GM15510 (cell line): ENCODE results near the gene ESR2.

ENCODE experiments used
- POLR2A ChIP-seq: IDR thresholded peaks from 3 replicates; pipeline ENCODE4 v1.6.1; 2011; ENCODE audit warnings: borderline replicate concordance; ENCODE audit not compliant: insufficient read length; ENCODE audit errors: extremely low read depth

Gene ESR2

DNA sequence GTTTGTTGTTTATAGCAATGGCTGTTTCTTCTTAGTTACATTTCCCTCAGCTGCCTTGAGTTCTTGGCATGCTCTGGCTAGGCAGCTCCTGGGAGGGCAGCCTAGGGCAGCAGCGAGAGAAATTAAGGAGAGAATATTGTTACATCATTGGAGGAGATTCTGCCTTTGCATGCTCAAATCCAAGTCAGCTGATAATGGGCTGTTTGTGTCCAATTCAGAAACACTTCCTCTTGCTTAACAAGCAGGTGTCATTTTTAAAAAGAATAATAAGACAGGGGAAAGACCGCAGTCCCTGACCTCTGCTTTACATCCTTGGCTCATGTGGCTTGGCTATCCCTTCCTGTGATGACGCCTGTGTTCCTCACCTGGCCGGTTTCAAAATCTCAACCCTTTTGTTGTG lies 76.9 kb downstream of the ESR2 start:
- TF ChIP-seq POLR2A, result no peak

DNA sequence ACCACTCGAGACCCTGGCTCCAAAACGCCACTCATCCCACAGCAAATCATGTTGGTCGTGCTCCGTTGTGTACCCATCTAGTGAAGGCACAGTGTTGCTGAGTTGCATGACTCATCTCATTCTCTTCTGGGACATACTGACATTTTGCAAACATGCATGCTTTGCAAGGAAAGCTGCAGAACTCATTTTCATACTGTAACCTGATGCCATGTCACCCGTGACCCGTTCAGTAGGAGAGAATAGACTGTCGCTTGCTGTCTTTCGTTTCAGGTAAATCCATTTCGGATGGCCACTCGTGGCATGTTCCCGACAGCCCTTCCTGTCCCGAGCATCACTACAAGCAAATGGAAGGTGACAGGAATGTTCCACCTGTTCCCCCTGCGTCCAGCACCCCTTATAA lies 78.2 kb downstream of the ESR2 start:
- TF ChIP-seq POLR2A, result no peak

DNA sequence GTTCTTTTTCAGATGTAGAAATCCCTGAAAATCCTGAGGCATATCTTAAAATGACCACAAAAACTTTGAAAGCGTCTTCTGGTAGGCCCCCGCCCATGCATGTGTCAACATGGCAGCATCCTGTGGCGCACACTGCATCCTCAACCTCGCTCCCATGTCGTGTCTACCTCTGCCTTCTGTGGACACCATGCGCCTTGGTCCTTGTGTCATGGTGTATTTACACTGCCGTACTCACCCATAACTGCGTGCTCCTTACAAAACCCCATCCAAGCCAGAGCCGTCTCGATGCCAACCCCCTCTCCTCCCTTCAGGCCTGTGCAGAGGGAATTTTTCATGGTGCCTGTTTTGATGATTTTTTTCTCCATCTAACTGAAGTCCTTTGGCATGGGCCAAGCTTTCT lies 78.9 kb downstream of the ESR2 start:
- no peak for TF ChIP-seq POLR2A

DNA sequence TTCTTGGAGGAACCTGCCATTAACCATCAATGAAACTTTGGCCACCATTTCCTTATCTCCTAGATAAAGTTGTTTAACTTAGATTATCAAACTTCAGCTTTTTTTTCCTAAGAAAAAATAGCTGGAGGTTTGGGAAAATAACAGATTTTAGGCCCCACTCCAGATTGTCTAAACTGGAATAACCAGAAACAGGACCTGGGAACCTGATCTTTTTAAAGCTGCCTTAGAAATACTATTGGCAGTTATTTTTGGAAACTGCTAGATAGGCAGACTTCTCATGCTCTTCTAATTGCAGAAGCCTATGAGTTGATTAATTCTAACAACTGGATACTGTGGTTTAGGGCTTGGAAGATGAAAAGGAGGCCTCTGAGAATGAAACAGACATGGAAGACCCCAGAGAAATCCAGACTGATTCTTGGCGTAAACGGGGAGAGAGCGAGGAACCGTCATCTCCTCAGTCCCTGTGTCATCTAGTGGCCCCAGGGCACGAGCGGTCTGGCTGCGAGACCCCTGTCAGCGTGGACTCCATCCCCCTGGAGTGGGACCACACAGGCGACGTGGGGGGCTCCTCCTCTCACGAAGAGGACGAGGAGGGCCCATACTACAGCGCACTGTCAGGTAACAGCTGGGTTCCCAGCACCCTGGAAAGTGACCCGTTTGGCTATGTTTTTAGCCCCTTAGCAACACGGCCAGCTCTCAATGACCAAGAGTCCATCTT lies 80.2 kb downstream of the ESR2 start:
- TF ChIP-seq POLR2A, result no peak

DNA sequence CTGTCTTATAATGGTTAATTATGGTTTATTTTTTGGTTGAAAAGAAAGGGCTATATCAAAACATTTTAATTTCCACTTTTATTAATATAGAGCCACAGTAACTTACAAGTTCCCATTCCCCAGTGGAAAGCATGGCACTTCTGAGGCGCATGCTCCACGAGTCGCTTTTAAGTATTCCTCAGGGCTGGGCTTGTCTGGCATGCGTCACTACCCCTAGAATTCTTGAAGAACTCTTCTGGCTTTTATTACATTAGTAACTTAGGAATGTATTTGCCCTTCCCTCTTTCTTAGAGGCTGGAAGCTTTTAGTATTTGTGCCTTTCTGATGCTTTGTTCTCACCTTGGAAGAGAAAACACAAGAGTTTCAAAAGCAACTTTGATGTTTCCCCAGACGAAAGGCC lies 81.1 kb downstream of the ESR2 start:
- no peak for TF ChIP-seq POLR2A

DNA sequence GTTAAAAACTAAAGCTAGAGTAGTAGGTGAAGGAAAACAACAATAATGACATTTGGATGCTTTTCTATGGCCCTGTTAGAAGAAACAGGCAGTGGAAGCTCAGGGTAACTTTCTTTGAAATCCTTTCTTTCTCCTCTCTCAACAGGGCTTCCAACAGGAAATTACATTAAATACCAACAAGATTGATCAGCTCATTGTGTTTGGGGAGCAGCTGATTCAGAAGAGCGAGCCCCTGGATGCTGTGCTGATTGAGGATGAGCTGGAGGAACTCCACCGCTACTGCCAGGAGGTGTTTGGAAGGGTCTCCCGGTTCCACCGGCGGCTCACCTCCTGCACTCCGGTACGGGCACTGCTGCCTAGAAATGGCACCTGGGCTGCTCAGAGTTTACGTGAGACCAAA lies 81.5 kb downstream of the ESR2 start:
- TF ChIP-seq POLR2A, result no peak

DNA sequence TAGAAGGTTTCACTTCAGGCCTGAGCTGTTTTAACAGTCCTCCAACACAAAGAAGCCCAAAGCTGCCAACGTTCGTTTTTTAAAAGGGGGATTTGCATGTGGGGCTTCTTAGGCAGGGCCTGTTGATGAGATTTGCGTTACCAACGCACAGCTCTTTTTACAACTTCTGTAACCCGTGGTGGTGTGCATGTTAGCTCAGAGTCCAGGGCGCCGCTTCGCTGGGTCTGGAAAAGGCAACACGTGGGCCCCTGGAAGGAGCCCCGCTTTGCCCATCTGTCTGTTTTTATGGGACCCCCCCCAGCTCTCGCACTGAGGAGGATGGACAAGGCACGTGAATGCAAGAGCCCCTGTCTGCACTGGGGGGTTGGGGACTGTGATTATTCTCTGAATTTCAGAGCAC lies 84.0 kb downstream of the ESR2 start:
- no peak for TF ChIP-seq POLR2A

DNA sequence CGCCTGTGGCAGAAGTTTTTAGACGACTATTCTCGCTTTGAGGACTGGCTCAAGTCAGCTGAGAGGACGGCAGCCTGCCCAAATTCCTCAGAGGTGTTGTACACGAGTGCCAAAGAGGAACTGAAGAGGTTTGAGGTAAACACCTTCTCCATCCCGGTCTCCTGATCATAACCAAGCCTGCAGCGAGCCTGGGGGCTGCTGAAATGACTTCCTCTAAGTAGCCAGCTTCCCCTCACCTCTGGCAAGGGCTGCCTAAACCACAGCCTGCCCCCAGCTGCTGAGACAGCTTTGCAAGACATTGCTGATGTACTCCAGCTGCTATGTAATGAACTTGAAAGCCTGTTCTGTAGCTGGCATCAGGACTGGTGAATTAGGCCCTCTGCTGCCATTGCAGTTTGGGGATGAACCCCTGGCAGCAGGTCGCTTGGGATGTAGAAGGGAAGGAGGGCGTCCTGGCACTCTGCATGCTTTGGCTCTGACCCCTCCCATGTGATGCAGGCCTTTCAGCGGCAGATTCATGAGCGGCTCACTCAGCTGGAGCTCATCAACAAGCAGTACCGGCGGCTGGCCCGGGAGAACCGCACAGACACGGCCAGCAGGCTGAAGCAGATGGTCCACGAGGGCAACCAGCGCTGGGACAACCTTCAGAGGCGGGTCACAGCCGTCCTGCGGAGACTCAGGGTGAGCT lies 84.6 kb downstream of the ESR2 start:
- TF ChIP-seq POLR2A, result no peak

DNA sequence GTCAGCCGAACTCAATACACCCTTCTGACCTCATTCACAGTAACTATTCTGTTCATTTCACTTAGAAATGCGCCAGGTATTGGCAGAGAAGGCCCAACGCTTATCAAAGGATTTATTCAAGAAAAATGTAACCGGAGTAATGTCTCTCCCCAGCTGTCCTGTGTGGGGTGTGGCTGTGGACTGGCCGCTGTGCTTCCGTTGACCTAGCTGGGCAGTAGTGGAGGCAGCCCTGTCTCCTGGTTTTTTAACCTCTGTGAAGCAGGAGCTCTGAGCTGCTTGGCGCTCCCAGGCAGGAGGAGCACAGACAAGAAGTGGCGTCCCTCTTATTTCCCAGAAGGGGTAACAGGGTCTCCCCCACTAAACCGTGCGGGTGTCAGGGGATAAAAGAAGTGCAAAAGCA lies 85.2 kb downstream of the ESR2 start:
- no peak for TF ChIP-seq POLR2A

DNA sequence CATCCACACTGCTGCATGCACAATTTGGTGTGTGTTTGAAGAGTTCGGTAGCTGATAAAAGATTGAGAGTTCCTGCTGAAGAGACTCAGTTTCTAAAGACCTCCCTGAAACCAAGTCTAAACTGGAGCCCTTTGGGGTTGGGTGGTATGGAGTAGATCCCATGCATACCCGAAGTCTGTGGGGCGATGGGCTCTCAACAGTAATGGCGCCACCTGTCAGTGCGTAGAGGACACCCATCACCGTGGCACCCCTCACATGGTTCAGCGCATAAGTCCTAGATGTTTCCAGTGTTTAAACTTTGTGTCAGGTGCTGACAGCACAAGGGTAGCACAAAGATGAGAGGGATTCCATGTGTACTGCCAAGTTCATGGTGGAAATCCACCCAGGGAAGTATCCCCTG lies 85.9 kb downstream of the ESR2 start:
- no peak for TF ChIP-seq POLR2A

DNA sequence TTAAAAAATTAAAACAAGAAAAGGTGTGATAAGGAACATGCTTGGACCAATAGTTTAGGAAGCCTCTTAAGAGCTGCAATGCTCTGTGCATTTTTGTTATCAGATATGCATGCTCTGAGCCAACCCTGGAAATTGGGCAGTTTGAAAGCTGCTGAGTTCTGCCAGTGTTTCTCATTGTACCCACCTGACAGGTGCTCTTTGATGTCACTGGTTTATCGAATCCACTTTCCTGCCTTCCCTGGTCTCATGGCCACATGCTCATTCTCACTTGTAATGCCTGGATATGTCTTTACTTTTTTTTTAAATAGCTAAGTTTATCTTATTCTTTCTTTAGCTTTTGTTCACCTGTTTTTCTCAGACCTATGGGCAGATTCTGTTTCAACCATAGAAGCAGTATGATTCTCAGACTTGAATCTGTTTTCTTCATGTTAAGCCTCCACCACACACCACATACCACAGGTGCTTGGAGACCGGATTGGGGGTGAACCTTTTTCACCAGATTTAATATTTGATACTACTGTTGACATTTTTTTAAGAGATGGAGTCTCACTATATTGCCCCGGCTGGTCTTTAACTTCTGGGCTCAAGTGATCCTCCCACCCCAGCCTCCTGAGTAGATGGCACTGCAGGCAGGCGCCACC lies 90.7 kb downstream of the ESR2 start:
- no peak for TF ChIP-seq POLR2A

DNA sequence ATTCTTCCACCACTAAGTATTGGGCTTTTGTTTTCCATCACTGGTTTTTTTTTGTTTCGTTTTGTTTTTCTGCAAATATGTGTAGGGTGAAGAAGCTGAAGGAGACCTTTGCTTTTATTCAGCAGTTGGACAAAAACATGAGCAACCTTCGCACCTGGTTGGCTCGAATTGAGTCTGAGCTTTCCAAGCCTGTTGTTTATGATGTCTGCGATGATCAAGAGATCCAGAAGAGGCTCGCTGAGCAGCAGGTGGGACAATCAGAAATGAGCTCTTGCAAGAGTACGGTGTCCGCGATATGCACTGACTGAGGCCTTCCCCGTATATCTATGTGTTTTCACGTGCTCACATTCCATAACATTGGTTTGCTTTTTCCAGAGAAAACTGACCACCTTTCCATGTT lies 91.5 kb downstream of the ESR2 start:
- TF ChIP-seq POLR2A, result no peak

DNA sequence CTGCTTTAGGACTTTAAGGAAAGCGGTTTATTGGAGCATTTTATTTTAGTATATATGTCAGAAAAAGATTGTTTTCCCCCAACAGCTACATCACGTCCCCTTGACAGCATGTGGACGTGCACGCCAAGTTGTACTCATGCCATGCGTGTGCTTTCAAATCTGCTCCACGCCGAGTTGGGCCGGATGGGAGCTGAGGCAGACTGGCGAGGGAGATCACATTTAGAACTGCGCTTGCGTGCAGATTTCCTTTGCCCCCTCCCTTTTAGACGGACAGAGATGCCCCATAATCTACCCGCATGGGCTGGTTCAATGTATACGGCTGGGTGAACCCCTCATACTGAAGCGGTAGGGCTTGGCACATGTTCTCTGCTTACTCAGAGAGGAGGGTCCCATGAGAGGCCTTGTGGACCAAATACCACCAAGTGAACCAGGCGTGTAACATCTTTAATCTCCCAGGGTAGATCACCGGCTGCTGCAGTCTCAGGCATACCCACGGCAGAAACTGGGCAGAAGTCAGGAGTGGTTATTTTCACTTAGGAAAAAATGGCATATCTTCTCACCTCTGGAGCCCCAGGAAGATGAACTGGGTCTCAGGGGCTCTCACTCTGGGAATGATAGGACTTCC lies 92.1 kb downstream of the ESR2 start:
- no peak for TF ChIP-seq POLR2A

DNA sequence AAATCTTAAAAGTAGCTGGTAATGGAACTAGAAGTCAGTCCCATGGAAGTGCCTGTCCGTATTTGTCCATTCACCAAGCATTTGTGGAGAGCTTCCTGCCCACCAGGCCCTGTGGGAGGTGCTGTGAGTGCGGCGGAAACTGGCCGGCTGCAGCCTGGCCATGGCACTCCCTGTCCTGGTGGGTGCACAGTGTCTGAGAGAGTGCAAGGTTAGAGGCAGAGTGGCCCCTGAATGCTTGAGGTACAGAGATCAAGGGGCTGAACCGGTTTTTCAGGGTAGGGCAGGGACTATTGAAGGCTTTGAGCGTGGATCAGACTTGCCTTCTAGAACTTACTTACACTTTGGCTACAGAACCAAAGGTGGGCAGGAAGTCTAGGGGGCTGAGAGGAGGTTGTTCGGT lies 92.9 kb downstream of the ESR2 start:
- no peak for TF ChIP-seq POLR2A

DNA sequence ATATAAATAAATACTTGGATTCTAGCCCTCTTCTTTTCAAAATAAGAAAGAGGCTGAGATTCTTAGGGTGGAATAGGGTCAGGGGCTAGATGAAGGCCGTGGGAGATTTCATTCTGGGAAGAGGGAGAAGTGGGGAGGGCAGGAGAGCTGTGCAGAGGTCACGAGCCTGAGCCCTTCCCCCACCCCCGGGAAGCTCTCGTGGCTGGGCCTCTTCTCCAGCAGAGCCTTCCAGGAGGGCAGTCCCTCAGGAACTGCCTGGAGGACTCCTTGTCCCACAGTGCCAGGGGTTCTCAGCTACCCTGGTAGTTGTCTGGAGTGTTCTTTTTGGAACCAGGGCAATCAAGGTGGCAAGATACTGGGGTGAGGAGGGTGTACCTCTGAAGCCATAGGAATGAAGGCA lies 94.0 kb downstream of the ESR2 start:
- TF ChIP-seq POLR2A, result no peak
